HepG2 (cell line): ENCODE data around the gene MBTD1. TPM values are rescaled to one million over a fixed set of nuclear protein-coding genes. Genes with fewer than 3 reads are reported as not detected.

Experiments
- BCL6 ChIP-seq: IDR thresholded peaks from 2 replicates; pipeline ENCODE4 v1.6.1; 2016; ENCODE audit warnings: missing genetic modification reagents, missing compliant biosample characterization
- CENPBD1 ChIP-seq: sonication (generic); formaldehyde crosslinking; IDR thresholded peaks from 2 replicates; pipeline ENCODE4 v1.8.0; 2022; ENCODE audit warnings: missing genetic modification reagents, low read depth, mild to moderate bottlenecking, borderline replicate concordance
- DNMT3B ChIP-seq: conservative IDR thresholded peaks from 2 replicates; pipeline ENCODE4 v1.6.1; 2016; ENCODE audit warnings: missing biosample characterization, control low read depth
- FOXP1 ChIP-seq, 2 experiments: fragments of 450-650 bp in 1 of 2; IDR thresholded peaks; 2 replicates each; pipeline ENCODE4 v1.6.1; 2017 to 2018; ENCODE audit warnings: antibody characterized with exemption in 1 of 2
- GATA4 ChIP-seq: sonication (generic); IDR thresholded peaks from 2 replicates; pipeline ENCODE4 v1.6.1; 2016; ENCODE audit warnings: antibody characterized with exemption, low read depth, borderline replicate concordance
- HHEX ChIP-seq: IDR thresholded peaks from 2 replicates; pipeline ENCODE4 v1.6.1; 2016; ENCODE audit warnings: control low read depth
- KAT8 ChIP-seq: IDR thresholded peaks from 2 replicates; pipeline ENCODE4 v1.6.1; 2016; ENCODE audit warnings: missing genetic modification reagents, missing compliant biosample characterization
- KDM3A ChIP-seq: IDR thresholded peaks from 2 replicates; pipeline ENCODE4 v1.6.1; 2018; ENCODE audit warnings: low read depth, missing compliant biosample characterization
- MAX ChIP-seq: IDR thresholded peaks from 2 replicates; pipeline ENCODE4 v1.6.1; 2012; ENCODE audit warnings: inconsistent platforms
- MBNL3 ChIP-seq: fragments of 250-450 bp; sonication (Bioruptor Pico); conservative IDR thresholded peaks from 2 replicates; pipeline ENCODE4 v1.8.0; 2022; ENCODE audit warnings: mild to moderate bottlenecking, inconsistent platforms
- MTA1 ChIP-seq: sonication (generic); formaldehyde crosslinking; IDR thresholded peaks from 2 replicates; pipeline ENCODE4 v1.4.0; 2020; ENCODE audit warnings: missing genetic modification reagents, mild to moderate bottlenecking, borderline replicate concordance
- MYNN ChIP-seq: sonication (generic); formaldehyde crosslinking; IDR thresholded peaks from 2 replicates; pipeline ENCODE4 v1.4.0; 2020; ENCODE audit warnings: mild to moderate bottlenecking, low read depth, missing genetic modification reagents
- PCBP2 ChIP-seq: fragments of 200-400 bp; formaldehyde crosslinking; optimal IDR thresholded peaks from 2 replicates; pipeline ENCODE3; 2018; ENCODE audit warnings: low read length, low read depth; ENCODE audit not compliant: poor library complexity, severe bottlenecking
- RXRB ChIP-seq: IDR thresholded peaks from 2 replicates; pipeline ENCODE4 v1.6.1; 2016; ENCODE audit warnings: borderline replicate concordance, missing genetic modification reagents, missing compliant biosample characterization
- SP140L ChIP-seq: sonication (generic); formaldehyde crosslinking; IDR thresholded peaks from 2 replicates; pipeline ENCODE4 v1.4.0; 2020; ENCODE audit warnings: missing genetic modification reagents, borderline replicate concordance
- SPEN ChIP-seq: sonication (generic); formaldehyde crosslinking; IDR thresholded peaks from 2 replicates; pipeline ENCODE4 v1.5.1; 2020; ENCODE audit warnings: low read depth, mild to moderate bottlenecking, missing genetic modification reagents
- THAP11 ChIP-seq: IDR thresholded peaks from 2 replicates; pipeline ENCODE4 v1.6.1; 2016; ENCODE audit warnings: missing biosample characterization, missing genetic modification reagents
- ZBTB38 ChIP-seq: sonication (generic); formaldehyde crosslinking; IDR thresholded peaks from 2 replicates; pipeline ENCODE4 v1.5.1; 2020; ENCODE audit warnings: mild to moderate bottlenecking, missing genetic modification reagents
- ZFAT ChIP-seq: sonication (generic); formaldehyde crosslinking; conservative IDR thresholded peaks from 2 replicates; pipeline ENCODE4 v1.8.1; 2023; ENCODE audit warnings: missing genetic modification reagents, inconsistent platforms
- ZNF3 ChIP-seq: IDR thresholded peaks from 2 replicates; pipeline ENCODE4 v1.7.0; 2017; ENCODE audit warnings: inconsistent platforms
- ZNF746 ChIP-seq: sonication (generic); formaldehyde crosslinking; IDR thresholded peaks from 2 replicates; pipeline ENCODE4 v1.8.0; 2022; ENCODE audit warnings: mild to moderate bottlenecking, missing genetic modification reagents
- polyA plus RNA-seq, 8 experiments: library from polyadenylated mRNA; depleted of rRNA in 3 of 8; stranded (reverse) in 7 of 8; unstranded in 1 of 8; fragments of >200 nt; fragmentation: Illumina TruSeq in 4 of 8; extraction: Trizol in 4 of 8; gene quantifications; 2 replicates each; pipeline versions ENCODE4 v1.2.1 to v1.2.3, GENCODE V29; 2011 to 2016; ENCODE audit warnings: low read depth in 4 of 8, missing spikeins in 1 of 8, mixed read lengths in 1 of 8; ENCODE audit not compliant: insufficient read depth in 1 of 8
- total RNA-seq, 5 experiments: library from RNA; depleted of rRNA; stranded (reverse); fragments of >200 nt; fragmentation: Illumina TruSeq; extraction: Trizol; gene quantifications; 2 replicates each; pipeline ENCODE4 v1.2.3, GENCODE V29; 2016; ENCODE audit warnings: low read depth in 1 of 5
- TF ChIP-seq, protein P1 (sequence below): sonication (generic); formaldehyde crosslinking; IDR thresholded peaks from 2 replicates; pipeline ENCODE4 v1.4.0; 2020; ENCODE audit warnings: missing genetic modification reagents, borderline replicate concordance
- TF ChIP-seq, protein P2 (sequence below): sonication (generic); formaldehyde crosslinking; IDR thresholded peaks from 2 replicates; pipeline ENCODE4 v1.8.0; 2022; ENCODE audit warnings: mild to moderate bottlenecking, missing genetic modification reagents, moderate library complexity
- TF ChIP-seq, protein P3 (sequence below): IDR thresholded peaks from 2 replicates; pipeline ENCODE4 v1.6.1; 2016; ENCODE audit warnings: mild to moderate bottlenecking, missing biosample characterization, missing genetic modification reagents

MBTD1 gene
- total and polyA plus RNA-seq, 2 of the 13 experiments (the other 11 are each of a cell fraction or from before 2014, with no cell fraction given), result 20.9 TPM

DNA sequence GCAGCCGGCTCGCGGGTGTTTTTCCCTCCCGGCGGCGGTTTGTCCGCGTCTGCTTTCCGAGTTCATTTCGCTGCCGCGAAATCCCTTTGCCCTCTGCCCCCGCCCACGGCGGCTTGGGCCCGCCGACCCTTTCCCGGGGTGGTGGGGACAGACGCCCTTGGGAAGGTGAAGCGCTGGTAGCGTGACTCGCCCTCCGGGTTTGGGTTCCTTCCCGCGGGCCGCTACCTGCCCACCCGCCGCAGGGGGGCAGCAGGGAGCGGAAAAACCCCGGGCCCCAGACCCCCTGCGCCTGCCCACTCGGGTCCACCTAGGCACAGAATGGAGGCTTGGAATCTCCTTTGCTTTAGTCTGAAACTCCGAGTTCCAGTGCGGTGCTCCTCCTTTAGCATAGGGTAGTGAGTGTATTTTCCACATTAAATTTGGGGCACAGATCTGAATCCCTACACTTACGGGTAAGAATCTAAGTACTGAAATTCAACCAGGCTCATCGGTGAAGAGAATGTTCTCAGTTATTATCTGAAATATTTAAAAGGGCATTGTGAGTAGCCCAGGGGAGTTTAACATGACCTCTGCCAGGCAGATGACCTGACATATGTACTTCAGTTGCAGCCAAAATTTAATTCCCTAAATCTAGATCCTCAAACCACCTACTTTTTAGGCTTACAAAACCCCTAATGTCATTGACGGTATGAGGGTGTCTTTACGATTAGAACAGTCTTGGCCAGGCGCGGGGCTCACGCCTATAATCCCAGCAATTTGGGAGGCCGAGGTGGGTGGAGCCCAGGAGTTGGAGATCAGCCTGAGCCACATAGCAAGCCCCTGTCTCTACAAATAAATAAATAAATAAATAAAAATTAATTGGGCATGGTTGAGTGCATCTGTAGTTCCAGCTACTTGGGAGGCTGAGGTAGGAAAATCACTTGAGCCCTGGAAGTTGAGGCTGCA is 92.6 kb downstream of the MBTD1 start (continued):
- TF ChIP-seq DNMT3B (CRISPR knock-in tag) (no peak), PCBP2 (no peak), THAP11 (peak; percentile 13; the same call in 1 of the 2 replicates), ZBTB38 (no peak), KDM3A (CRISPR knock-in tag) (no peak), MYNN (no peak; the same call in 1 of the 2 replicates), ZNF746 (no peak), SP140L (CRISPR knock-in tag) (no peak), GATA4 (no peak), SPEN (CRISPR knock-in tag) (no peak), HHEX (no peak), ZNF3 (no peak), MBNL3 (no peak), FOXP1 (IDR thresholded peaks at IDR 0.05) (no peak), FOXP1 (CRISPR knock-in tag; IDR thresholded peaks at IDR 0.05) (no peak), MAX (no peak), BCL6 (CRISPR knock-in tag) (no peak), CENPBD1 (CRISPR knock-in tag) (no peak), ZFAT (CRISPR knock-in tag) (no peak), RXRB (no peak; the same call in none of the 2 replicates), MTA1 (CRISPR knock-in tag) (no peak), KAT8 (CRISPR knock-in tag) (0 out of 2 replicates have a peak, but pooled peaks have one; percentile 15)
- TF ChIP-seq, protein P1, sequence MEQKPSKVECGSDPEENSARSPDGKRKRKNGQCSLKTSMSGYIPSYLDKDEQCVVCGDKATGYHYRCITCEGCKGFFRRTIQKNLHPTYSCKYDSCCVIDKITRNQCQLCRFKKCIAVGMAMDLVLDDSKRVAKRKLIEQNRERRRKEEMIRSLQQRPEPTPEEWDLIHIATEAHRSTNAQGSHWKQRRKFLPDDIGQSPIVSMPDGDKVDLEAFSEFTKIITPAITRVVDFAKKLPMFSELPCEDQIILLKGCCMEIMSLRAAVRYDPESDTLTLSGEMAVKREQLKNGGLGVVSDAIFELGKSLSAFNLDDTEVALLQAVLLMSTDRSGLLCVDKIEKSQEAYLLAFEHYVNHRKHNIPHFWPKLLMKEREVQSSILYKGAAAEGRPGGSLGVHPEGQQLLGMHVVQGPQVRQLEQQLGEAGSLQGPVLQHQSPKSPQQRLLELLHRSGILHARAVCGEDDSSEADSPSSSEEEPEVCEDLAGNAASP (CRISPR knock-in tag), result no peak
- TF ChIP-seq, protein P2, sequence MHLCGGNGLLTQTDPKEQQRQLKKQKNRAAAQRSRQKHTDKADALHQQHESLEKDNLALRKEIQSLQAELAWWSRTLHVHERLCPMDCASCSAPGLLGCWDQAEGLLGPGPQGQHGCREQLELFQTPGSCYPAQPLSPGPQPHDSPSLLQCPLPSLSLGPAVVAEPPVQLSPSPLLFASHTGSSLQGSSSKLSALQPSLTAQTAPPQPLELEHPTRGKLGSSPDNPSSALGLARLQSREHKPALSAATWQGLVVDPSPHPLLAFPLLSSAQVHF (CRISPR knock-in tag), result no peak
- TF ChIP-seq, protein P3, sequence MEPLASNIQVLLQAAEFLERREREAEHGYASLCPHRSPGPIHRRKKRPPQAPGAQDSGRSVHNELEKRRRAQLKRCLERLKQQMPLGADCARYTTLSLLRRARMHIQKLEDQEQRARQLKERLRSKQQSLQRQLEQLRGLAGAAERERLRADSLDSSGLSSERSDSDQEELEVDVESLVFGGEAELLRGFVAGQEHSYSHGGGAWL (CRISPR knock-in tag), result no peak
